B cell (primary cell): ENCODE results near the gene TRIM73. TPM values are rescaled to one million over a fixed set of nuclear protein-coding genes. Genes with fewer than 3 reads are reported as not detected.
"Not testable (repeated sequence)": the region's sequence is repeated elsewhere in the genome, so short reads cannot be mapped to it uniquely, and the experiment has no call there.

ENCODE experiments used
- ATAC-seq: fragments of 200-7000 bp; cut with Tn5 transposase; one replicate; pipeline ENCODE4 v1.10.0; 2021; ENCODE audit warnings: low read depth, mild to moderate bottlenecking, moderate number of reproducible peaks, moderate library complexity
- CTCF ChIA-PET: fragments of 350-600 bp; sonication (Branson Sonifier 250); formaldehyde crosslinking; loops from one replicate; lab custom pipeline; 2021; ENCODE audit warnings: antibody characterized with exemption, inconsistent platforms; lab: Charles Lee
- POLR2A ChIA-PET: fragments of 350-600 bp; sonication (Branson Sonifier 250); formaldehyde crosslinking; loops from one replicate; lab custom pipeline; 2021; ENCODE audit warnings: antibody characterized with exemption; lab: Charles Lee
- DNase-seq: peaks from one replicate; pipeline ENCODE4 v3.0.0; 2013
- H2AFZ ChIP-seq: 2 replicates; pipeline ENCODE4 v1.6.1; 2012; ENCODE audit warnings: mild to moderate bottlenecking, low read depth, low read length; ENCODE audit not compliant: insufficient read depth, poor library complexity, severe bottlenecking
- H3K27ac ChIP-seq, 2 donors: 1 replicate in 1 of 2; 2 replicates in 1 of 2; pipeline ENCODE4 v1.5.1; 2012 to 2013; ENCODE audit warnings: low read length in 2 of 2, mild to moderate bottlenecking in 2 of 2, moderate library complexity in 1 of 2
- H3K27me3 ChIP-seq, 4 experiments: fragments of 200-600 bp in 1 of 4; sonication (generic) in 1 of 4; replicated peaks in 1 of 4; 1 replicate in 2 of 4; 2 replicates in 2 of 4; pipeline versions ENCODE4 v1.6.1 to v1.7.0; 2013 to 2016; ENCODE audit warnings: low read length in 3 of 4, mild to moderate bottlenecking in 2 of 4, mixed read lengths in 1 of 4, moderate library complexity in 1 of 4; ENCODE audit not compliant: insufficient read depth in 4 of 4, control insufficient read depth in 3 of 4; ENCODE audit errors: control extremely low read depth in 1 of 4
- H3K36me3 ChIP-seq, 2 experiments: replicated peaks in 1 of 2; 1 replicate in 1 of 2; 2 replicates in 1 of 2; pipeline versions ENCODE4 v1.6.1 to v1.7.1; 2013; ENCODE audit warnings: low read length in 1 of 2; ENCODE audit not compliant: insufficient read depth in 2 of 2, control insufficient read depth in 1 of 2; ENCODE audit errors: control extremely low read depth in 1 of 2, extremely low read depth in 1 of 2
- H3K4me1 ChIP-seq, 2 donors: fragments of 200-600 bp in 1 of 2; sonication (generic) in 1 of 2; 1 replicate in 1 of 2; 2 replicates in 1 of 2; pipeline versions ENCODE4 v1.5.1 to v1.6.1; 2013 to 2017; ENCODE audit warnings: low read length in 2 of 2; ENCODE audit not compliant: control insufficient read depth in 2 of 2, insufficient read depth in 2 of 2
- H3K4me2 ChIP-seq: replicated peaks from 2 replicates; pipeline ENCODE3; 2012; ENCODE audit warnings: mild to moderate bottlenecking, low read depth, low read length; ENCODE audit not compliant: poor library complexity, severe bottlenecking
- H3K4me3 ChIP-seq, 5 experiments: fragments of 200-600 bp in 1 of 5; sonication (generic) in 1 of 5; 1 replicate in 3 of 5; 2 replicates in 2 of 5; pipeline versions ENCODE4 v1.5.1 to v1.7.0; 2011 to 2016; ENCODE audit warnings: low read length in 4 of 5, mild to moderate bottlenecking in 4 of 5, low read depth in 2 of 5, control low read depth in 1 of 5, moderate library complexity in 1 of 5; ENCODE audit not compliant: insufficient read depth in 1 of 5; ENCODE audit errors: control extremely low read depth in 1 of 5, extremely low read depth in 1 of 5
- H3K79me2 ChIP-seq: fragments of 200-600 bp; sonication (generic); one replicate; pipeline ENCODE4 v1.6.0; 2016; ENCODE audit warnings: low read length; ENCODE audit not compliant: control insufficient read depth, insufficient read depth
- H3K9ac ChIP-seq: fragments of 200-600 bp; sonication (generic); 2 replicates; pipeline ENCODE4 v1.6.1; 2017; ENCODE audit warnings: mild to moderate bottlenecking, low read length, moderate library complexity
- H3K9me3 ChIP-seq, 3 donors: one replicate each; pipeline versions ENCODE4 v1.6.1 to v1.7.1; 2013; ENCODE audit warnings: low read length in 2 of 3; ENCODE audit not compliant: control insufficient read depth in 2 of 3, insufficient read depth in 1 of 3; ENCODE audit errors: control extremely low read depth in 1 of 3
- H4K20me1 ChIP-seq: 2 replicates; pipeline ENCODE4 v1.6.0; 2012; ENCODE audit warnings: mild to moderate bottlenecking, low read length; ENCODE audit not compliant: insufficient read depth, control insufficient read depth, poor library complexity, severe bottlenecking
- H3K27ac Mint-ChIP-seq: one replicate; pipeline ENCODE4 v1.8.0; 2021; ENCODE audit warnings: mixed read lengths
- H3K27me3 Mint-ChIP-seq: one replicate; pipeline ENCODE4 v1.8.0; 2021; ENCODE audit warnings: mixed read lengths
- H3K4me1 Mint-ChIP-seq: one replicate; pipeline ENCODE4 v1.8.0; 2021; ENCODE audit warnings: mixed read lengths
- H3K4me3 Mint-ChIP-seq: one replicate; pipeline ENCODE4 v1.8.0; 2021; ENCODE audit warnings: mixed read lengths
- H3K9me3 Mint-ChIP-seq: one replicate; pipeline ENCODE4 v1.8.0; 2022; ENCODE audit warnings: mixed read lengths; ENCODE audit not compliant: insufficient read depth
- WGBS: methylation state at CpG from one replicate; pipeline ENCODE4 v1.1.5; 2013; ENCODE audit warnings: missing lambda C conversion rate; ENCODE audit not compliant: insufficient coverage; 5-methylcytosine and 5-hydroxymethylcytosine counted together
- intact Hi-C: fragments of 100-400 bp; cut with micrococcal nuclease; formaldehyde crosslinking; loops from one replicate; pipeline ENCODE4 v1.10.0; 2022
- polyA plus RNA-seq: library from polyadenylated mRNA; depleted of rRNA; stranded (reverse); fragments of >200 nt; gene quantifications from 2 replicates; pipeline ENCODE4 v1.2.3, GENCODE V29; 2012
- total RNA-seq, 2 donors: library from RNA; stranded (reverse); fragments of 120-200 nt in 1 of 2; gene quantifications; 1 replicate in 1 of 2; 2 replicates in 1 of 2; pipeline versions ENCODE4 v1.2.3 to v1.2.4, GENCODE V29; 2013 to 2022

The TRIM73 gene
- total and polyA plus RNA-seq, 2 donors (not counting 1 experiment from before 2014, with no cell fraction given) = 4.3 to 16.4 TPM

DNA sequence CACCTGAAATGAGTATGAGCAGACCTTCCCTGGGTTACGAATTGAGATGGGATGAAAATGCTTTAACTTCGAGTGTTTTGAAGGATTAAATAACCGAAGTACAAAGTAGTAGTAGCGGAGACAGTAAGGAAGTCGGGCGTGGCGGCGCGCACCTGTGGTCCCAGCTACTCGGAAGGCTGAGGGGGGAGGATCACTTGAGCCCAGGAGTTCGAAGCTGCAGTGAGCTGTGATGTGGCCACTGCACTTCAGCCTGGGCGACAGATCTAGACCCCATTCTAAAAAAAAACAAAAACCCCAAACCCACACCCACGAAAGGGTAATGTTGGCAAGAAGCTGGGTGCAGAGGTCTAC, 15.4 kb downstream of the TRIM73 start:
- H3K9ac ChIP-seq, H3K4me1 ChIP-seq, H3K27me3 Mint-ChIP-seq, H3K9me3 Mint-ChIP-seq, POLR2A ChIA-PET, H3K4me1 Mint-ChIP-seq, H3K79me2 ChIP-seq, H3K27ac ChIP-seq, H3K27me3 ChIP-seq, H4K20me1 ChIP-seq, H2AFZ ChIP-seq, H3K27ac Mint-ChIP-seq, H3K9me3 ChIP-seq, ATAC-seq, H3K4me3 ChIP-seq, H3K36me3 ChIP-seq, CTCF ChIA-PET, DNase-seq, H3K4me2 ChIP-seq, H3K4me3 Mint-ChIP-seq, intact Hi-C loops: not testable (repeated sequence)
- WGBS = no CpG with 5 or more reads among the region's 13 CpGs

DNA sequence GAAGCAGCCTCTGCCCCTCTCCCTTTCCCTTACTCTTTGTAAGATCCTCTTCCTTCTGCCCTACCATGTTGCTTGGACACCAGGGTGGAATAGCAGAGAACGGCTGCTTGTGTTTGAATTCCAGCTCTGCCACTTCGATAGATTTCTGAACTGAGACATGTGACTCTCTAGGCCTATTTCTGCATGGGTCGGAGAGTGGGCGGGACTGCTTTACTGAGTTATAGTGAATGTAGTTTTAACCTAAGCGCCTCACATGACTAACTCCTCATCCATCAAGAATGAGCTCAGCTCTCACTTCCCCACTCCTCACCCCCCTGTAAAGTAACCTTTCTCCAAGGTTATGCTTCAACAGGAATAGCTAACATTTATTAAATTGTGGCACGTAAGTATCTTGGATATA, 18.8 kb downstream of the TRIM73 start:
- ATAC-seq, H2AFZ ChIP-seq, H4K20me1 ChIP-seq, H3K27me3 ChIP-seq, H3K79me2 ChIP-seq, CTCF ChIA-PET, DNase-seq, H3K4me1 ChIP-seq, H3K9me3 ChIP-seq, H3K9me3 Mint-ChIP-seq, H3K4me2 ChIP-seq, H3K9ac ChIP-seq, H3K4me3 Mint-ChIP-seq, H3K4me3 ChIP-seq, H3K27me3 Mint-ChIP-seq, H3K4me1 Mint-ChIP-seq, intact Hi-C loops, POLR2A ChIA-PET, H3K36me3 ChIP-seq, H3K27ac ChIP-seq, H3K27ac Mint-ChIP-seq: not testable (repeated sequence)
- WGBS = no CpG with 5 or more reads among the region's 6 CpGs

DNA sequence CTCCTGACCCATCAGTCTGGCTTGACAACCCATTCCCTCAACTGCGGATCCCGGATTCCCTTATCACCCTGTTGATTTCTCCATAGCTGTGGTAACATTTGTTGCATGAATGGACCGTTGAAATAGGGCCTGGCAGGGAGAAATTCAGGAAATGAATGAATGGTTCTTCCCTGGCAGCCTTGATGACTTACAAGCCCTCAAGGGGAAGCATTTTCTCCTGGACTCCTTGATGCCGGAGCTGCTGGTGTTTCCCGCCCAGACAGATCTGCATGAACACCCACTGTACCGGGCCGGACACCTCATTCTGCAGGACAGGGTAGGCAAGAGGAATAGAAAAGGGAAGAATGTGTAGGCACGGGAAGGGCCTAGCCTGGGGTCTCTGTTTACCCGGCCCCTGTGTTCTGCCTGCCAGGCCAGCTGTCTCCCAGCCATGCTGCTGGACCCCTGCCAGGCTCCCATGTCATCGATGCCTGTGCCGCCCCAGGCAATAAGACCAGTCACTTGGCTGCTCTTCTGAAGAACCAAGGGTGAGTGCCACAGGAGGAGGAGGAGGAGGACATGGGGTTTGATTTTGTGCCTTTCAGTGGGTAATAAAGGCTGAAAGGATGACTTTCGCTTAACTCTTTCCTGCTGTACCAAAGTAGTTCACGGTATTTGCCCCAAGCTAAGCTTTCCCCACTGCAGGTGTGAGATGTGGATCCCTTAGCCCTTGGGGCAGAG, 19.4 kb downstream of the TRIM73 start:
- not testable (repeated sequence) for H3K4me3 ChIP-seq

DNA sequence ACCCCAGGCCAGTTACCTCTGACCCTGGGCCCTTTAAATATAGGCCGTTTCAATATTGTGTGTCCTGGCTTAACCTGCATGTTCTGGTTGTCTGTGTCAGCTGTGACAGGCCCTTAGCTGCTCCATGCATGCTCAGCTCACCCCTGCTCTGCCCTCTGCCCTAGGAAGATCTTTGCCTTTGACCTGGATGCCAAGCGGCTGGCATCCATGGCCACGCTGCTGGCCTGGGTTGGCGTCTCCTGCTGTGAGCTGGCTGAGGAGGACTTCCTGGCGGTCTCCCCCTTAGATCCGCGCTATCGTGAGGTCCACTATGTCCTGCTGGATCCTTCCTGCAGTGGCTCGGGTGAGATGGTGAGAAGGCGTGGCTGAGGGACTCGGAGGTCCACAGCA, 20.0 kb downstream of the TRIM73 start:
- intact Hi-C loops, H4K20me1 ChIP-seq, H3K4me1 ChIP-seq, H2AFZ ChIP-seq, ATAC-seq, H3K27me3 ChIP-seq, H3K4me2 ChIP-seq, POLR2A ChIA-PET, H3K27me3 Mint-ChIP-seq, DNase-seq, H3K36me3 ChIP-seq, H3K4me1 Mint-ChIP-seq, H3K9me3 Mint-ChIP-seq, H3K9ac ChIP-seq, H3K4me3 Mint-ChIP-seq, H3K27ac Mint-ChIP-seq, H3K9me3 ChIP-seq, H3K79me2 ChIP-seq, H3K27ac ChIP-seq, CTCF ChIA-PET, H3K4me3 ChIP-seq: not testable (repeated sequence)
- WGBS = 96% methylated on average over 5 of the region's 11 CpGs

More for the DNA sequence above, 19.4 kb downstream of the TRIM73 start:
- CTCF ChIA-PET, H3K36me3 ChIP-seq, H3K9me3 Mint-ChIP-seq, H3K4me2 ChIP-seq, H3K27ac ChIP-seq, H3K9me3 ChIP-seq, H3K4me1 ChIP-seq, H3K79me2 ChIP-seq, H3K27ac Mint-ChIP-seq, H3K9ac ChIP-seq, H2AFZ ChIP-seq, H3K4me1 Mint-ChIP-seq, POLR2A ChIA-PET, H4K20me1 ChIP-seq, H3K4me3 Mint-ChIP-seq, DNase-seq, intact Hi-C loops, H3K27me3 ChIP-seq, ATAC-seq, H3K27me3 Mint-ChIP-seq: not testable (repeated sequence)
- WGBS = no CpG with 5 or more reads among the region's 13 CpGs
